ENCODE data around the gene LNX1. TPM values are rescaled to one million over a fixed set of nuclear protein-coding genes. Genes with fewer than 3 reads are reported as not detected.

Gene LNX1
- total RNA-seq, 1 experiment from 2014 or later, result 1.7 TPM

GRCh38 chr4:53547983-53548382 lies 43.3 kb downstream of the LNX1 start:
- no peaks in the 10 kb centered on the region for H3K9me3 ChIP-seq (ENCODE audit: control insufficient read depth, low read depth, low read length)
- Mint-ChIP-seq H3K4me3 (no peak overlapping the region), H3K4me1 (peaks cover 23 to 32% of the 10 kb centered on the region in 2 experiments), H3K36me3 (ENCODE audit: insufficient read depth in 1 of 3, low read depth in 3 of 3) (no peaks in the 10 kb centered on the region; a peak in 1 of 7 replicates), H3K27ac (no peak overlapping the region), H3K27me3 (ENCODE audit: low read depth) (peaks cover 6% of the 10 kb centered on the region), H3K9me3 (no peaks in the 10 kb centered on the region)
- H3K23ac ChIP-seq (ENCODE audit: insufficient read length, low read depth, low read length), result no peak overlapping the region
- no peak overlapping the region for H3K56ac ChIP-seq (ENCODE audit: insufficient read length, low read depth, low read length)
- no peaks in the 10 kb centered on the region for H3K79me2 ChIP-seq (ENCODE audit: insufficient read depth, low read length)
- no peak overlapping the region for H2AFZ ChIP-seq (ENCODE audit: low read length)
- H4K5ac ChIP-seq (ENCODE audit: insufficient read length, low read depth, low read length), result no peak overlapping the region
- no peak overlapping the region for H2BK12ac ChIP-seq (ENCODE audit: insufficient read length, low read depth, low read length)
- H3K4me2 ChIP-seq (ENCODE audit: insufficient read depth, insufficient read length, low read length), result no peak overlapping the region
- no peak overlapping the region for H4K8ac ChIP-seq (replicated peaks; ENCODE audit: insufficient read length, low read depth, low read length)
- TF ChIP-seq CTCF (conservative IDR thresholded peaks at IDR 0.05), result no peak
- H3K79me1 ChIP-seq (ENCODE audit: insufficient read depth, low read depth, low read length, poor library complexity, severe bottlenecking), result no peaks in the 10 kb centered on the region
- no peak overlapping the region for H3K9ac ChIP-seq (ENCODE audit: extremely low read depth, insufficient read length, low read length)
- no peaks in the 10 kb centered on the region for H3K27me3 ChIP-seq (ENCODE audit: insufficient read depth, low read length)
- H3K27ac ChIP-seq (ENCODE audit: insufficient read length, low read depth, low read length), result no peak overlapping the region
- H2BK5ac ChIP-seq (ENCODE audit: insufficient read length, low read length), result no peak overlapping the region
- WGBS (ENCODE audit: extremely low coverage, insufficient read length, low lambda C conversion rate), result no CpG with 5 or more reads among the region's 2 CpGs
- H3K14ac ChIP-seq (ENCODE audit: insufficient read depth, low read length), result no peak overlapping the region
- H3K4me1 ChIP-seq (ENCODE audit: insufficient read depth, low read length), result peaks cover 3% of the 10 kb centered on the region; the same call in 1 of the 2 replicates
- H2AK5ac ChIP-seq (ENCODE audit: insufficient read length, low read length), result no peak overlapping the region
- H4K91ac ChIP-seq (ENCODE audit: insufficient read length, low read depth, low read length), result no peak overlapping the region
- no peak for DNase-seq
- H2BK20ac ChIP-seq (ENCODE audit: low read depth, low read length, poor library complexity, severe bottlenecking), result no peak overlapping the region
- H3K4ac ChIP-seq (ENCODE audit: low read depth, low read length), result no peak overlapping the region
- no peak overlapping the region for H3T11ph ChIP-seq (ENCODE audit: low read length)
- no peak overlapping the region for H2BK15ac ChIP-seq (ENCODE audit: low read depth, low read length)
- H4K20me1 ChIP-seq (ENCODE audit: control insufficient read depth, insufficient read depth, insufficient read length), result no peaks in the 10 kb centered on the region
- H3K23me2 ChIP-seq (ENCODE audit: insufficient read length, low read depth, low read length, poor library complexity, severe bottlenecking), result no peaks in the 10 kb centered on the region
- no peak overlapping the region for H2BK120ac ChIP-seq (ENCODE audit: low read depth, low read length, poor library complexity, severe bottlenecking)
- H3K18ac ChIP-seq (ENCODE audit: insufficient read length, low read depth, low read length), result no peak overlapping the region
